ENCODE measurements around the gene PTGDS. TPM values are rescaled to one million over a fixed set of nuclear protein-coding genes. Genes with fewer than 3 reads are reported as not detected.

The PTGDS gene
- total RNA-seq, 8 experiments from 2014 or later = 1.2 to 273 (median 12.3) TPM

- Histone ChIP-seq H3K27ac (no peak overlapping the region), H3K4me3 (no peak overlapping the region), H3K4me1 (replicated peaks in 1 of 2) (peaks cover 3 to 10% of the 10 kb centered on the region in 2 donors)
- peak in 3 of 8 experiments; percentile 11 to 64 (median 43) for ATAC-seq (replicated peaks in 6 of 8)
- in situ Hi-C loops (cut with MboI; ENCODE audit: low pct_unique_long_range_greater_than_20kb in 2 of 9, low sequenced_read_pairs in 9 of 9, unreplicated experiment in 9 of 9) = no loop called here
- 0 to 86% (median 20%) methylated on average over 1 to 11 of the region's 15 CpGs; no CpG with 5 or more reads in 5 of the 10 experiments for WGBS, 10 experiments
Observed at GRCh38 chr9:136974817-136975535, 2.3 kb upstream of the PTGDS start.

- in situ Hi-C loops (cut with MboI; ENCODE audit: low pct_unique_long_range_greater_than_20kb in 2 of 9, low sequenced_read_pairs in 9 of 9, unreplicated experiment in 9 of 9) = no loop called here
- Histone ChIP-seq H3K4me3 (no peak overlapping the region), H3K4me1 (replicated peaks in 1 of 2) (peaks cover 3 to 10% of the 10 kb centered on the region in 2 donors), H3K27ac (no peak overlapping the region)
- WGBS, 10 experiments = 25 to 72% methylated on average over 3 to 5 of the region's 14 CpGs; no CpG with 5 or more reads in 8 of the 10 experiments
- peak in 3 of 8 experiments; percentile 1 to 33 (median 14) for ATAC-seq (replicated peaks in 6 of 8)
Observed at GRCh38 chr9:136975644-136976043, 1.7 kb upstream of the PTGDS start.

GRCh38 chr9:136977649-136978072, 357 bp downstream of the PTGDS start:
- 19 to 100% (median 80%) methylated on average over 1 to 17 of the region's 33 CpGs; no CpG with 5 or more reads in 7 of the 10 experiments for WGBS, 10 experiments

GRCh38 chr9:136978073-136978864, 965 bp downstream of the PTGDS start:
- in situ Hi-C loops (cut with MboI; ENCODE audit: low pct_unique_long_range_greater_than_20kb in 2 of 9, low sequenced_read_pairs in 9 of 9, unreplicated experiment in 9 of 9) = no loop called here
- peaks cover 3 to 10% of the 10 kb centered on the region in 2 donors for H3K4me1 ChIP-seq (replicated peaks in 1 of 2)
- peak overlapping the region in 1 of 2 donors; percentile 37 for H3K27ac ChIP-seq
- no CpG with 5 or more reads among the region's 78 CpGs for WGBS, 10 experiments
- H3K4me3 ChIP-seq = peak overlapping the region; percentile 29 to 46 (median 37)
- ATAC-seq (replicated peaks in 6 of 8) = peak; percentile 0 to 82 (median 78)

More at GRCh38 chr9:136977649-136978072, 357 bp downstream of the PTGDS start:
- H3K4me1 ChIP-seq (replicated peaks in 1 of 2) = peaks cover 3 to 10% of the 10 kb centered on the region in 2 donors
- H3K4me3 ChIP-seq = peak overlapping the region; percentile 29 to 46 (median 37)
- ATAC-seq (replicated peaks in 6 of 8) = peak in 6 of 8 experiments; percentile 20 to 52 (median 44)
- in situ Hi-C loops (cut with MboI; ENCODE audit: low pct_unique_long_range_greater_than_20kb in 2 of 9, low sequenced_read_pairs in 9 of 9, unreplicated experiment in 9 of 9) = no loop called here
- H3K27ac ChIP-seq = peak overlapping the region in 1 of 2 donors; percentile 37

- H3K27ac ChIP-seq = no peak overlapping the region
- peak in 3 of 8 experiments; percentile 0 to 4 (median 1) for ATAC-seq (replicated peaks in 6 of 8)
- peak overlapping the region in 3 of 5 donors; percentile 12 to 33 (median 28) for H3K4me3 ChIP-seq
- peaks cover 3 to 10% of the 10 kb centered on the region in 2 donors for H3K4me1 ChIP-seq (replicated peaks in 1 of 2)
- WGBS, 10 experiments = no CpG with 5 or more reads among the region's 41 CpGs
- in situ Hi-C loops (cut with MboI; ENCODE audit: low pct_unique_long_range_greater_than_20kb in 2 of 9, low sequenced_read_pairs in 9 of 9, unreplicated experiment in 9 of 9) = no loop called here
Observed at GRCh38 chr9:136978865-136979544, 1.7 kb downstream of the PTGDS start.

DNA sequence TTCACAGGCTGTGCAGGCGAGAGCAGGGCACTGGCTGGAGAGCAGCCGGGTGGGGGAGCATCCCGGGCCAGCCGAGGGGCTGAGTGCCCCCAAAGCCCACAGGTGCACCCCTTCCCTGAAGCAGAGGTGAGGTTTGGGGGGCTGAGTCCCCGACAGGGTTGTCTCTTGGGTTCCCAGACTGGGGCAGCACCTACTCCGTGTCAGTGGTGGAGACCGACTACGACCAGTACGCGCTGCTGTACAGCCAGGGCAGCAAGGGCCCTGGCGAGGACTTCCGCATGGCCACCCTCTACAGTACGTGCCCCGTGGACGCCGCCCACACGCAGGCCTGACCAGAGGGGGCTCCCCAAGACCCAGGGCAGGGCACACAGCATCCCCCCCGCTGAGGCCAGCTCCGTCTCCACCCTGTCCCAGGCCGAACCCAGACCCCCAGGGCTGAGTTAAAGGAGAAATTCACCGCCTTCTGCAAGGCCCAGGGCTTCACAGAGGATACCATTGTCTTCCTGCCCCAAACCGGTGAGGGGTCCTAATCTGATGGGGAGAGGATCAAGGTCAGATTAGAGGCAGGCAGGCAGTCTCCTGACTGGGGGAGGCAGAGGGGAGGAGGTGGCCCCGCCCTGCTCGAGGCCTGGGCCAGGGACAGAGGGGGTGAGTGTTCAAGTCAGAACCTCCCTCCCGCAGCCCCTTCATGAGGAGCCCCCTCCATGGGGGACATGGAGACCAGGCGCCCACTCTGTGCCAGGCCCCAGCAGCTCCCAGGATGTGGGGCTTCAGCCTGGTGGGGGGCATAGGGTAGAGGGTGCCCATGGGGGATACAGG, 2.7 kb downstream of the PTGDS start:
- 73 to 80% (median 79%) methylated on average over 1 to 9 of the region's 26 CpGs; no CpG with 5 or more reads in 7 of the 10 experiments for WGBS, 10 experiments
- no peak for ATAC-seq (replicated peaks in 6 of 8)

DNA sequence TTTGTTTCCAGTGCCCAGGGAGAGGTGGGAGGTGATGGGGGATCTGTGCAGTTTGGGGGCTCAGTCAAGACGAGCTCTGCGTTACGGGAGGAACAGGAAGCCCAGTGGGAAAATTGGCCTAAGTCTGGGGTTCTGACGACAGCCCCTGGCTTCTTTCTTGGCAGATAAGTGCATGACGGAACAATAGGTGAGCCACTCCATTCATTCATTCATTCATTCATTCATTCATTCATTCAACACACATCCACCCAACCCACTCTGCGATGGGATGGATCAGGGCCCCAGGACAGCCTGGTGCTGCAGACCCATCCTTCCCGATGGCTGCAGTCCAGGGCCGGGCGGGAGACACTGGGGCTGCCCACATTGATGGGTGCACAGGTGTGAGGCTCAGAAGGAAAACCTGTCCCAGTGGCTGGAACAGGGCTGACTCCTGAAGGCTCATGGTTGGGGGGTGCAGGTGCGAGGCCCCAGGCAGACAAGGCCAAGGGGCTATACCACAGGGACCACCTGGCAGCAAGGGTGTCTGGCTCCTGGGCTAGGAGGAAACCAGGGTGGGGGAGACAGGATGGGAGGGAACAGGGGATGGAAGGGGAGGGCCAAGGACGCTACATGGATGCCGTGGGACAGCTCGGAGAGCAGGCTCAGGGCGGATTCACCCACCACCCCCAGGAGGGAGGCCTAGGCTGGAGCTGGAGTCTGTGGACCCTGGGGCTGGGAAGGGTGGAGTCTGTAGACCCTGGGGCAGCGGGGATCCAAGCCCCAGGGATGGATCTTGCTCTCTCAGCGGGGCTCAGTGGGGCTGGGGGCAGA, 3.6 kb downstream of the PTGDS start:
- Histone ChIP-seq H3K4me1 (replicated peaks in 1 of 2) (peaks cover 10% of the 10 kb centered on the region in 2 donors), H3K27ac (no peak overlapping the region), H3K4me3 (no peak overlapping the region)
- no peak for ATAC-seq (replicated peaks in 6 of 8)
- in situ Hi-C loops (cut with MboI; ENCODE audit: low pct_unique_long_range_greater_than_20kb in 2 of 9, low sequenced_read_pairs in 9 of 9, unreplicated experiment in 9 of 9) = no loop called here
- 80 to 100% methylated on average over 1 to 3 of the region's 16 CpGs; no CpG with 5 or more reads in 8 of the 10 experiments for WGBS, 10 experiments

More for the DNA sequence above, 2.7 kb downstream of the PTGDS start:
- peaks cover 3 to 10% of the 10 kb centered on the region in 2 donors for H3K4me1 ChIP-seq (replicated peaks in 1 of 2)
- in situ Hi-C loops (cut with MboI; ENCODE audit: low pct_unique_long_range_greater_than_20kb in 2 of 9, low sequenced_read_pairs in 9 of 9, unreplicated experiment in 9 of 9) = no loop called here
- no peak overlapping the region for H3K27ac ChIP-seq
- H3K4me3 ChIP-seq = no peak overlapping the region

DNA sequence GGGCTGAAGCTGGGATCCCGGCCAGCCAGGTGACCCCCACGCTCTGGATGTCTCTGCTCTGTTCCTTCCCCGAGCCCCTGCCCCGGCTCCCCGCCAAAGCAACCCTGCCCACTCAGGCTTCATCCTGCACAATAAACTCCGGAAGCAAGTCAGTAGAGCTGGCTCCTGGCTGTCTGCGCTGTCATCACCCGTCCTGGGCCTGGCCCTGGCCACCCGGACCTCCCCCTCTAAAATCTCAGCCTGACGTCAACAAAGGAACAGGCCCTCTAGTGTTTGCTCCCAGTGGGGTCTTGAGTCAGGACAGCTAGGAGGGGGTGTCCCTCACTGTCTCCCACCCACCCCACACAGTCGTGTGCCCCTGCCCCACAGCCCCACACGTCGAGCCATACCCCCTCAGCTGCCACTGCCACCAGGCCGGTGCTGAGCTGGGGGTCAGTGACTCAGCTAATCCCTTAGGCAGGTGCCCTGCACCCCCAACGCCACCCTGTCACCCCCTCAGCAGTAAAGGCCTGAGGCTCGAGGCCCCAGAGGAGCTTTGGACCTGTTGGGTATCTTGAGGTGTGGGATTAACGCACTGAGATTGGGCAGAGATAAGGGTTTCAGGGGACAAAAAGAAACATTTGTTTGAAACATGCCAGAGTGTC, 4.4 kb downstream of the PTGDS start:
- Histone ChIP-seq H3K4me3 (no peak overlapping the region), H3K4me1 (replicated peaks in 1 of 2) (peaks cover 10% of the 10 kb centered on the region in 2 donors), H3K27ac (no peak overlapping the region)
- ATAC-seq (replicated peaks in 6 of 8) = peak in 1 of 8 experiments; percentile 1
- WGBS, 10 experiments = 80 to 100% (median 100%) methylated on average over 1 of the region's 17 CpGs; no CpG with 5 or more reads in 7 of the 10 experiments
- in situ Hi-C loops (cut with MboI; ENCODE audit: low pct_unique_long_range_greater_than_20kb in 2 of 9, low sequenced_read_pairs in 9 of 9, unreplicated experiment in 9 of 9) = no loop called here

GRCh38 chr9:136982232-136983051, 5.1 kb downstream of the PTGDS start, which contains the start of gene LCNL1:
TSS of gene LCNL1 (plus strand) at chr9:136982993. CDS start at chr9:136983587, 594 bp downstream.
- in situ Hi-C loops (cut with MboI; ENCODE audit: low pct_unique_long_range_greater_than_20kb in 2 of 9, low sequenced_read_pairs in 9 of 9, unreplicated experiment in 9 of 9) = no loop called here
- H3K4me1 ChIP-seq (replicated peaks in 1 of 2) = peaks cover 7 to 10% of the 10 kb centered on the region in 2 donors
- no peak within 1 kb of the TSS for H3K4me3 ChIP-seq
- peak in 1 of 8 experiments; percentile 2 for ATAC-seq (replicated peaks in 6 of 8)
- 45 to 91% (median 72%) methylated on average over 2 to 8 of the region's 18 CpGs; no CpG with 5 or more reads in 3 of the 10 experiments for WGBS, 10 experiments
- H3K27ac ChIP-seq = no peak within 1 kb of the TSS

GRCh38 chr9:136983167-136983566, 5.9 kb downstream of the PTGDS start:
- ATAC-seq (replicated peaks in 6 of 8) = no peak
- WGBS, 10 experiments = 80 to 100% methylated on average over 1 to 2 of the region's 9 CpGs; no CpG with 5 or more reads in 8 of the 10 experiments
- no peak overlapping the region for H3K27ac ChIP-seq

More at GRCh38 chr9:136983167-136983566, 5.9 kb downstream of the PTGDS start:
- H3K4me3 ChIP-seq = no peak overlapping the region
- H3K4me1 ChIP-seq (replicated peaks in 1 of 2) = peaks cover 6 to 10% of the 10 kb centered on the region in 2 donors
- in situ Hi-C loops (cut with MboI; ENCODE audit: low pct_unique_long_range_greater_than_20kb in 2 of 9, low sequenced_read_pairs in 9 of 9, unreplicated experiment in 9 of 9) = no loop called here
